GM18505 (cell line): Measurements from ENCODE around the gene SQSTM1.

Source experiments
- ATAC-seq: cut with Tn5 transposase; IDR thresholded peaks from one replicate; pipeline ENCODE4 v1.9.1; 2021; ENCODE audit not compliant: unreplicated experiment
- POLR2A ChIP-seq: IDR thresholded peaks from 4 replicates; pipeline ENCODE4 v1.6.1; 2011; ENCODE audit warnings: borderline replicate concordance; ENCODE audit not compliant: insufficient read depth, insufficient read length; ENCODE audit errors: extremely low read depth

Gene SQSTM1

DNA sequence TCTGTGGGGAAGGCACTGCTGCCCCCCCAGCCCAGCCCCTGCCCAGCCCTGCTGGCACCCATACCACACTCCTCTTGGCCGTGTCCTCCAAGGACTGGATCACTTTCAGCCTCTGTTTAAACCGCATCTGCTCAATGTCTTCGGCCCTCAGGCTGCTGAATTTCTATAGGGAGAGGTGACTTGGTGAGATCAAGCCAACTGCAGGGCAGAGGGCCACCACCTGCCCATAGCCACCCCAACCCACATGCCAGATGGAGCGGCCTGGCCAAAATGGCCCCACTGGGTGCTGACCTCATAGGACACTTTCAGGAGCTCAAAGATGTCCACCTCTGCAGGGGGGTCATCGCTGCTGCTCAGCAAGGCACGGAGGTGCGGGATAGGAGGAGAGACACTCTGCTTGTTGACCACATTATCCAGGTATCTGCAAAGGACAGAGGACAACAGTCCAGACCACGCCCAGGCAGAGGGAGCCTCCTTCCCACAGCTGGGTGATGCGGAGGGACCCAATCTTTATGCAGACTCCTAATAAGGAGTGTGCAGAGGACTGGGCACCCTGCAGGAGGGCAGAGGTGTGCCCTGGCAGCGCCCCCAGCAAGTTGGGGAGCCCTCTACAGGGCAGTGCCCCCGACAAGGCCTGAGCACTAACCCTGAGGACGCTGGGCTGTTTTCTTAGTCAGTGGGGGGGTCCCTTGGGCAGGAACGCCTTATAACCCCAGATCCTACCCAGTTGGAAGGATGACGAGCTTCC, 52.3 kb downstream of the SQSTM1 start:
- ATAC-seq, result no peak
- no peak for TF ChIP-seq POLR2A

DNA sequence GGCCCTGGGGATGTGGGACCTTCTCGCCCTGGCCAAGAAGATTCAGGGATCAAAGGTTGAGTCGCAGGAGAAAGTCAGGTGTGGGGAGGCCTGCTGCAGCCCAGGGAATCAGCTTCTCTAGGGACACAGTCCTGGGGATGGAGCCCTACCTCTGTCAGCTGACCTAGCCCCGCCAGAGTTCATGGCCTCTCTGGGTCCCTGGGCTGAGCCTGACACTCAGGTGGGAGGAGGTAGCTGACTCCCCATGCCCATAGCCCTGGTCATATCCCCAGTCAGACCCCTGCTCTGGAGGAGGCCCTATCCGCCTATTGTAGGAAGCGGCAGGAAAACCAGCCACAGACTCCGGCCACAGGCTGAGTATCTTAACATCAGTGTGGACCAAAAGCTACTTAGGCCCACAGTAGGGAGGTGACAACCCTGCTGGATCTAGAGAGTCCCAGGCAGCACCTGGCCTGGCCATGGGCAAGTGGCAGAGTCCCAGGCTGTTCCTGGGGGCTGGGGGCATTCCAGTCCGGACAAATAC, 52.9 kb downstream of the SQSTM1 start:
- TF ChIP-seq POLR2A, result no peak
- ATAC-seq, result no peak

DNA sequence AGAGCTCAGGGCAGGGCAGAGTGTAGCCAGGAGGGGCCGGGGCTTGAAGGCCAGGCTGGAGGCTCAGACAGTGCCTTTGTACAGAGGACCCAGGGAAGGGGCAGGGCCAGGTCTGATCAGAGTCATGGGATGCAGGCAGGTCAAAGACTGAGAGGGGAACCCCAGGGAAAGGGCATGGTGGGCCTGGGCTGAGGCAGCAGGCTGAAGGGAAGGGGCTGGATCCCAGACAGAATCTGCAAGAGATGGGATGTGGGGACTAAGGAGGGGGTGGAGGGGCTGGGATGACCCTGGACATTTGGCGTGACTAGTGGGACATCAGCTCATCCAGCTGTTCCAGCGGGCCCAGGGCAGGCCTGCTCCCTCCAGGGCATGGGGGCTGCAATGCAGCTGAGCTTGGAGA, 53.4 kb downstream of the SQSTM1 start:
- ATAC-seq, result no peak
- TF ChIP-seq POLR2A, result no peak

DNA sequence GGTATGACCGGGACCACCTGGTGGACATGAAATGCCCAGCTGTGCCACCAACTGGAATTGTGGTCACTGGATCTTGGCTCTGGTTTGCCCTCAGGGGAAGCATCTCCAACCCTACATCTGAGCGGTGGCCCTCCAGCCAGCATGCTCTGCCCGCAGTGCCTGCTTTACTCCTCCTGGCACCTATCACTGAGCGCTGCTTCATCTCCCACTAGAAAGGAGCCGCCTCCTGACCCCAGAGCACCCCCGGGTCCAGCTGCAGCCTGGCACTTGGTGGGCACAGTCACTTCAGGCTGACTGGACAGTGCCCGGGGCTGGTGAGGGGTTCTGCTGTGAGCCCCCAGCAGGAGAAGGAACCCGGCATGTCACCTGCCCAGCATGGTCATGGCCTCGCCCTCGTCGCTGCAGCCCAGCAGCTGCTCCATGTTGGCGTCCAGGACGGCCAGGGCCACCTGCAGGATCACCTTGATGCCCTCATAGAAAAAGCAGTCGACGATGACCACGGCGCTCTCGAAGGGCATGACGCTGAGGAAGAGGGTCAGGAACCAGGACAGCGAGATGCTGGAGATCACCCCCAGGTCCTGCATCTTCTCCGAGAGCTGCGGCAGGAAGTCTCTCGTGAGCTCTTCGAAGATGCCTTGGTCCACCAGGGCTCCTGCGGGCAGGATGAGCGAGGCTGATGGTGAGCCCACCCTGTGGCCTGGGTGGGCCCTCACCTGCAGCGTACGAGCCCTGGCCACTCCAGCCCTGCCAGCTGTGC, 54.0 kb downstream of the SQSTM1 start:
- no peak for TF ChIP-seq POLR2A
- no peak for ATAC-seq

DNA sequence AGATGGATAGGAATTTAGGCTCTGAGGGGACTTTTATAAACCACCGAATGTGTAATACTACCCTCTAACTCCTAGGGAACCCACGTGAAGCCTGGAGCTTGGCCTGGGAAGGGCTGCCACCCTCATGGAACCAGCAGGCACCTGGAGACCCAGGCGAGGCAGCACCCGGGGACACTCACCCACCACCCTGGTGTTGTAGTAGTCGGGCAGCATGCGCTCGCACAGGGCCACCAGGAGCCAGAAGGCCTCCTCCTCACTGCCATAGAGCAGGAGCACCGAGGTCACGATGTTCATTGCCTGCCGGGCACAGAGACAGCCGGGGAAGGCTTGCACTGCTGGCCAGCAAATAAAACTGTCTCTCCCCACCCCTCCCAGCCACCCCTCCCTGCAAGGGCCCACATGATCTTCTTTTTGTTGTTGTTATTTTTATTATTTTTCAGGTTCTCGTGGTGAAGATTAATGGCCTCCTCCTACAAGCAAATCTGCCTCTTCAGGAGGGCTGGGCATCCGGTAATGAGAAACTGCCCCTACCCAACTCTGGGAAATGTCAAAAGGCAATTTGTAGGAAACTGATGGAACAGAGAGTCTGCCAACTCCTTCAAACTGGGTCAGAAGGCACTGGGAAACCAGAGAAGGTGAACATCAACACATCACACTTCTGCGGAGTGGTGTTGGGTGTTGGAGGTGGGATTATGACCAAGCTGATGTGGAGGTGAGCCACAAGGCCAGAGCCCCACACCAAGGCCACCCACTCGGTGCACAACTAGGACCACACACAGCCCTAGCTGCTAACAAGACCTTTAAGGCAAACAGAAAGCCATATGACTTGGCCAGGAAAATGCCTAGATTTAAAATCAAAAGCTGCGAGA, 55.3 kb downstream of the SQSTM1 start:
- no peak for TF ChIP-seq POLR2A
- no peak for ATAC-seq

DNA sequence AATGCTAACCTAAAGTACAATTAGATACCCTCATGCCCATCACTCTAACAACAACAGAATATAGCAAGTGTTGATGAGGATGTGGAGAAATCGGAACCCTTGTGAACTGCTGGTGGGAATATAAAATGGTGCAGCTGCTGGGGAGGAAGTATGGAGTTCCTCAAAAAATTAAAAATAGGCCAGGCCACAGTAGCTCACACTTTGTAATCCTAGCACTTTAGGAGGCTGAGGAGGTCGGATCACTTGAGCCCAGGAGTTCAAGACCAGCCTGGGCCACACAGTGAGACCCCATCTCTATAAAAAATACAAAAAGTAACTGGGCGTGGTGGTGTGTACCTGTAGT, 55.9 kb downstream of the SQSTM1 start:
- TF ChIP-seq POLR2A, result no peak
- no peak for ATAC-seq

DNA sequence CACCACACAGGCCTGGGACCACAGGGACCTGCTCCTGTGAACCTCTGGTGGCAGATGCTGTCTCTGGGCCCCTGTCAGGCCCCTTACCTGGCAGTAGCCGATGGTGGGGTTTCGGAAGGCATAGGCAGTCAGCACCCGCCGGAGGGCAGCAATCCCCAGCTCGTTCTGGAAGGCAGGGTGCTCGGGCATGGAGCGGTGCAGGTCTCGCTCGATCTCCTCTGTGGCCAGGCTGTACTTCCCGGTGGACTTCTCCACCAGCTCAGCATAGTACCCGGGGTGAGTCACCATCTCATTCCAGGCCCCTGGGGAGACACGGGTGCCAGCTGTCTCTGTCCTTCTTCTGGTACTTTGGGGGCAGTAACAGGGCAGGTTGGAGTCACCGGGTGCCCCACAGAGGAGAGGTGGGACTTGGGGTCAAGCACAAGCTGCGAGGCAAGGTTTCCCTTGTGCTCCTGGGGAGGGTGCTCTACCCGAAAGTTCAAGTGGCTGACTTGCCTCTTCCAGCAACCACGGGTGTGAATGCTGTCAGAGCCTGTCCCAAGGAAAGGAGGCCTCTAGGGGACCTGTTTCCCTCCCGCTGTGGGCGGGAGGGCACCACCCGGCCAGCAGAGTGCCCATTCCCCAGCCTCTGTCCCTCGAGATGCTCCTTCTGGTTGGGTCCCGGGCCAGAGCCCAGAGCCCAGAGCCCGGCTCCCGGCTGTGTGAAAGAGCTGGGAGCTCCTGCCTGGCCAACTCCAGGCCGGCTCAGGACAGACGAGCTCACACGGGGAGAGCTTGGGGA, 57.7 kb downstream of the SQSTM1 start:
- ATAC-seq, result no peak
- TF ChIP-seq POLR2A, result no peak

DNA sequence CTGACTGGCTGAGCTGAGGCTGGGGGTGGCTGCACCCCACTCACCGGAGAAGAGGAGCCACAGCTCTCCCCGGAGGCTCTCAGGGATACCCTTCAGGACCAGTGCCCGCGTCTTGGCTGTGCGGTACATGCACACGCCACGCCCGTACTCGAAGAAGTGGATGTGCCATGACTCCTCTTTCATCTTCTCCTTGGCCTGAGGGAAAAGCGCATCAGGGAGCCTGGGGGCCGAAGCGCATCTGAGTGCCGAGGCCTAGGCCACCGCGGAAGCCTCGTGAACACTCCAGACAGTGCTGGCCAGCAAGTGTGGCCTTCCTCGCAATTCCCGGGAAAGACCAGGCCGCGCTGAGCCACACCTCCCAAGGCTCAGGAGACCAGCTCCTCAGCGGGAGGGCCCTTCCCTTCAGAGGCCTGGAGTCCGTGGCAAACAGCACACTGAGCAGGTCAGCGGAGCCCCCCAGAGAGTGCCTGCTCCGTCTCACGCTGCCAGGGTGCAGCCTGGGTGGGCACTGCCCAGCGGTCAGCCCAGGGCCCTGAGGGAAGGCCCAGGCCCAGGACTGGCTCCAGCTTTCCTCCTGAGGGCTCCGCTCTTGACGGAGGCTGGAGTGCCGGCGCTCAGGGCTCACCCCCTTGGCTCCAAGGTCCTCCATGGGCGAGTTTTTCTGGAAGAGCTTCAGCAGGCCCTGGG, 58.4 kb downstream of the SQSTM1 start:
- ATAC-seq, result no peak
- TF ChIP-seq POLR2A, result no peak

DNA sequence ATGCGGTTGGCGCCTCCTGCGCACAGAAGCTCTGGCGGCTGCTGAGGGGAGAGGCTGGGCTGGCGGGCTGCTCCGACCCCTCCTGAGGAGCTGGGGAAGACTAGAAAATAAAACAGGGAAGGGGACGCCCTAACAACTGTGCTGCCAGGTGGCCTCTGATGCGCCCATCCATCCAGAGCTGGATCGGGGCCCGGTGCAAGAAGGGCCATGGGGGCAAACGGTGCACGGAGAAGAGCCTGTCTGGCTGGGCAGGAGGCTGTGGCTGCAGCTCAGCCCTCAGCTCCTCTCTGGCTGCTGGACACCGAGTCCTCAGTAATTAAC, 58.9 kb downstream of the SQSTM1 start:
- no peak for TF ChIP-seq POLR2A
- ATAC-seq, result no peak

DNA sequence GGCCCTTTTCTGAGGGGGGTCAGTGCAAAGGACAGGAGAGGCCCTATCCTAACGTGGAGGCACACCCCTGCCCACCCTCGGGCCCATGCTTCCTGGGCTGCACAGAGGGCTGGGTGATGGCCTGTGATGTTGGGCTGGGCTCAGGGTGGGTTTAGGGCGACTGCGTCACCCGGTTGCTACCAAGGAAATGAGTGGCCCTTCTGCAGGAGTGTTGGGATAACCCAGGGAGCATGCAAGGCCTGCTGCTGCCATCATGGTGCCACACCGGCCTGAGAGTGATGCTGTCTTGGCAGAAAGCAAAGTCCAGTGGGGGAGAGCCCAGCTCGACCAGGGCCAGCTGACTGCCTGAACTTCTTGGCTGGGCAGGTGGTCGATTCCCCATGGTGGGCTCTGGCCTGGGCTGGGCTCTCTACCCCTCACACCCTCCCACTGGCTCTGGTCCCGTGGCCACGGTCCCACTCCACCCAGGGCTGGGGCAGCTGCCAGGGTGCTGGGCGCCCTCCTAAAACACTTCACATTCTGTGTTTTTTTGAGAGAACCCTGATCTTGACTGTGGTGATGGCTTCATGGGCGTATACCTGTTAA, 59.5 kb downstream of the SQSTM1 start:
- no peak for ATAC-seq
- TF ChIP-seq POLR2A, result no peak

DNA sequence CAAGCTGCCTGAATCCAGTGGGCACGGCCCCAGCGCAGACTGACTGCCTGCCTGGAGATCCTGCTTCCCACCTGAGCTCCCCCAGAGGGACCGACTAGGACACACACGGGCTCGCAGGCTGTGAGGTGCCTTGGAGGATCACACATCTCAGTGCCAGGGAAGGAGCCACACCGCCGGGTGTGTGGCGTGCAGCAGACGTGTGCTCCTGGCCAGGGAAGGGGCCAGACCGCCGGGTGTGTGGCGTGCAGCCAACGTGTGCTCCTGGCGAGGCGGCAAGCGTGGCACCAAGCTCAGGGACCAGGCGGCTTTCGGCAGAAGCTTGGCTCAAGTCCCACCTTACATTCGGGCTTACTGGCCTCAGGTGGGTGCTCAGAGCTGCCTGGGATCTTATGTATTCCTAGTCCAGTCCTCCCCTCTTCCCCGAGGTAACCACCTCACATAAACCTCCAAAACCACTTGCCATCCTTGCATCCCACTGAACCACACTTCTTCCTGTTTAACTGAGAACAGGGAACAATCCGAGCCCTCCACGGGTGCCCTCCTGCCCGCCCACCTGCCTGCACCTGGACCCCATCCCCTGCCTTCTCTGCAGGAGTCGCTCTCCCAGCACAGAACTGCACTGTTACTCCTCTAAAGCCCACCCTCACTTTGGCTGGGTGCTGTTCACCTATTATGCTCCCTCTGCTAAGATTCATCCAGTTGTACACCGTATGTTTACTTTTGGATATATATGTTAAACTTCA, 60.3 kb downstream of the SQSTM1 start:
- no peak for TF ChIP-seq POLR2A
- ATAC-seq, result no peak

DNA sequence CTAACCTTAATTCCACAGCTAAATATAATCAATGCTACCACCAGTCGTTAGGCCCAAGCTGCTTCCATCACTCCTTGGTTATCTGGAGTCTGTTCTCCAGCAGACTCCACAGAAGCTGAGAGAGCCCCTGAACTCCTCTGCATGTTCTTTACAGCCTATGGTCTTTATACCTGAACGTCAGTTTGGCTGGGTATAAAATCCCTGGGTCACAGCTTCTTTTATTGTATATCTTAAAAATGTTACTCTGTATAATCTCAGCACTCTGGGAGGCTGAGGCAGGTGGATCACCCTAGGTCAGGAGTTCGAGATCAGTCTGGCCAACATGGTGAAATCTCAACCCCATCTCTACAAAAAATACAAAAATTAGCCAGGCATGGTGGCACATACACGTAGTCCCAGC, 61.6 kb downstream of the SQSTM1 start:
- no peak for ATAC-seq
- no peak for TF ChIP-seq POLR2A

DNA sequence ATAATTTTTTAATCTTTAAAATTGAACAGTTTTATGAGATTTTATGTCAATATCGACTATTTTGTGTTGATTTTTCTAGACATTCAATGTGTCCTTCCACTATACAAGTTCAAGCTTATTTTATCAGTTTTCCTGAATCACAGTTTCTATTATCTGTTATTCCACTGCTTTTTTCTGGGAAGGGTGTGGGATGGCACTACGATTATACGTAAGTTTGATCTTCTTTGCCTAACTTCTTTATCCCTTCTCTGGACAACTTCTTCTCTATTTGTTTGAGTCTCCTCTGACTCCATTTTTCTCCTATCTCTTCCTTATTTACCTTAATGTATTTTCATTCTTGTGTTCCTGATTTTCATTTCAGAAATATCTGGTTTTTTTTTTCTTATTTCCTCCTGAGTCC, 62.5 kb downstream of the SQSTM1 start:
- TF ChIP-seq POLR2A, result no peak
- ATAC-seq, result no peak
